HG02759 (cell line): ENCODE data around the gene ZFR2.
"Not testable (repeated sequence)": the region's sequence is repeated elsewhere in the genome, so short reads cannot be mapped to it uniquely, and the experiment has no call there.

ENCODE experiments used
- ATAC-seq: cut with Tn5 transposase; IDR thresholded peaks from one replicate; pipeline ENCODE4 v1.9.1; 2021; ENCODE audit warnings: mild to moderate bottlenecking, moderate library complexity; ENCODE audit not compliant: unreplicated experiment

ZFR2 gene

GRCh38 chr19:3758297-3758696 lies 110.5 kb downstream of the ZFR2 start:
- ATAC-seq, result not testable (repeated sequence)

GRCh38 chr19:3757705-3758104 lies 111.1 kb downstream of the ZFR2 start:
- ATAC-seq, result not testable (repeated sequence)
